ACC112 (cell line): ENCODE data around the gene TNFRSF21.
A peak's percentile ranks its signal among the peaks of the same experiment; 100 is the strongest.

ENCODE experiments used
- H2AFZ ChIP-seq: fragments of 200-600 bp; sonication (generic); one replicate; pipeline ENCODE4 v1.6.0; 2017; ENCODE audit warnings: antibody characterized with exemption, low read length; ENCODE audit not compliant: unreplicated experiment
- H3K27ac ChIP-seq: fragments of 200-600 bp; sonication (generic); 2 replicates; pipeline ENCODE4 v1.5.1; 2014; ENCODE audit warnings: low read depth, mild to moderate bottlenecking, antibody characterized with exemption, low read length, moderate library complexity
- H3K27me3 ChIP-seq: fragments of 200-600 bp; sonication (generic); 2 replicates; pipeline ENCODE4 v1.6.1; 2014; ENCODE audit warnings: mild to moderate bottlenecking, antibody characterized with exemption, low read length, moderate library complexity, mixed read lengths; ENCODE audit not compliant: insufficient read depth
- H3K36me3 ChIP-seq: fragments of 200-600 bp; sonication (generic); 2 replicates; pipeline ENCODE4 v1.6.1; 2016; ENCODE audit warnings: mild to moderate bottlenecking, antibody characterized with exemption, low read length, moderate library complexity, mixed read lengths; ENCODE audit not compliant: insufficient read depth
- H3K4me1 ChIP-seq: fragments of 200-600 bp; sonication (generic); one replicate; pipeline ENCODE4 v1.6.1; 2016; ENCODE audit warnings: low read length, mixed read lengths; ENCODE audit not compliant: insufficient read depth, unreplicated experiment, control insufficient read depth
- H3K4me3 ChIP-seq: fragments of 200-600 bp; sonication (generic); 2 replicates; pipeline ENCODE4 v1.5.1; 2014; ENCODE audit warnings: mild to moderate bottlenecking, low read depth, low read length
- H3K79me2 ChIP-seq: fragments of 200-600 bp; sonication (generic); one replicate; pipeline ENCODE4 v1.6.0; 2016; ENCODE audit warnings: low read length; ENCODE audit not compliant: control insufficient read depth, unreplicated experiment, insufficient read depth

Gene TNFRSF21, protein sequence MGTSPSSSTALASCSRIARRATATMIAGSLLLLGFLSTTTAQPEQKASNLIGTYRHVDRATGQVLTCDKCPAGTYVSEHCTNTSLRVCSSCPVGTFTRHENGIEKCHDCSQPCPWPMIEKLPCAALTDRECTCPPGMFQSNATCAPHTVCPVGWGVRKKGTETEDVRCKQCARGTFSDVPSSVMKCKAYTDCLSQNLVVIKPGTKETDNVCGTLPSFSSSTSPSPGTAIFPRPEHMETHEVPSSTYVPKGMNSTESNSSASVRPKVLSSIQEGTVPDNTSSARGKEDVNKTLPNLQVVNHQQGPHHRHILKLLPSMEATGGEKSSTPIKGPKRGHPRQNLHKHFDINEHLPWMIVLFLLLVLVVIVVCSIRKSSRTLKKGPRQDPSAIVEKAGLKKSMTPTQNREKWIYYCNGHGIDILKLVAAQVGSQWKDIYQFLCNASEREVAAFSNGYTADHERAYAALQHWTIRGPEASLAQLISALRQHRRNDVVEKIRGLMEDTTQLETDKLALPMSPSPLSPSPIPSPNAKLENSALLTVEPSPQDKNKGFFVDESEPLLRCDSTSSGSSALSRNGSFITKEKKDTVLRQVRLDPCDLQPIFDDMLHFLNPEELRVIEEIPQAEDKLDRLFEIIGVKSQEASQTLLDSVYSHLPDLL

DNA sequence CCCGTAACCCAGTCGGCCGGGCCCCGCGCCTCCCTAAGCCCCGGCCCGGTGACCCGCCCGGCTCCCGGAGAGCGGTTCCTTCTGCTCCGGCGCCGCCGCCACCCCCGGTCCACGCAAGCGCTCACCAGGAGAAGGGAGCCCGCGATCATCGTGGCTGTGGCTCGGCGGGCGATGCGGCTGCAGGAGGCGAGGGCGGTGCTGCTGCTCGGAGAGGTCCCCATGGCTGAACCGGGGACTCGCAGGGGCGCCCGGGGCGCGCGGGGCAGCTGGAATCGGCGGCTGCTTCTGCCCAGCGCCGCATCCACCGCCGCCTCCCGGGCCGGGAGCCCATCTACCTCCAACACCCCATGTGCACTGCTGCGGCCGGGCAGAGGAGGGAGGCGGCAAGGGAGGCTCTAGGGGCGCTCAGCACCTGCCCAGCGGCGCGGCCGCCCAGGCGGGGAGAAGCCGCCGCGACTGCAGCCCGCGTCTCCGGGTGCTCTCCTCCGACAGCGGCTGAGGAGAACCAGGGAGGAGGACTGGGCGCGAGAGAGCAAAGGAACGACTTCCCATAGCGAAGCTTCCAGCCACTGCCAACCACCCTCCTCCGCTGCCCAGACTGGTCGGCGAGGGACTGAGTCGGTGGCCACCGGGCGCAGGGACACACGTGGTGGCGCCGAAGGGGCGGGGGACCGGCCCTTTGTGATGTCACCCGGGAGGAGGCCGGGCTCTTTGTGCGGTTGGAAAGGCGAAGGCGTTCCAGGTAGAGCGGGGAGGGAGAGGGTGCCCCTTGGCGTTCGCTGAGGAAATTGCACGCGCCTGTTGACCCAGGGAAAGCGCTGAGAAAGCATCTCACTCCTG is at the start of gene TNFRSF21:
TSS of gene TNFRSF21 (minus strand) at position 615 of the 840 bp plus-strand sequence. CDS start at position 221, 394 bp downstream.
- Histone ChIP-seq H2AFZ (peak within 1 kb of the TSS; percentile 93), H3K4me1 (peaks cover 22% of the 10 kb centered on the region), H3K4me3 (peak within 1 kb of the TSS; percentile 96), H3K27ac (peak within 1 kb of the TSS; percentile 37; the same call in 1 of the 2 replicates), H3K79me2 (peaks cover 41% of the 10 kb centered on the region), H3K36me3 (no peaks in the 10 kb centered on the region), H3K27me3 (no peaks in the 10 kb centered on the region)

DNA sequence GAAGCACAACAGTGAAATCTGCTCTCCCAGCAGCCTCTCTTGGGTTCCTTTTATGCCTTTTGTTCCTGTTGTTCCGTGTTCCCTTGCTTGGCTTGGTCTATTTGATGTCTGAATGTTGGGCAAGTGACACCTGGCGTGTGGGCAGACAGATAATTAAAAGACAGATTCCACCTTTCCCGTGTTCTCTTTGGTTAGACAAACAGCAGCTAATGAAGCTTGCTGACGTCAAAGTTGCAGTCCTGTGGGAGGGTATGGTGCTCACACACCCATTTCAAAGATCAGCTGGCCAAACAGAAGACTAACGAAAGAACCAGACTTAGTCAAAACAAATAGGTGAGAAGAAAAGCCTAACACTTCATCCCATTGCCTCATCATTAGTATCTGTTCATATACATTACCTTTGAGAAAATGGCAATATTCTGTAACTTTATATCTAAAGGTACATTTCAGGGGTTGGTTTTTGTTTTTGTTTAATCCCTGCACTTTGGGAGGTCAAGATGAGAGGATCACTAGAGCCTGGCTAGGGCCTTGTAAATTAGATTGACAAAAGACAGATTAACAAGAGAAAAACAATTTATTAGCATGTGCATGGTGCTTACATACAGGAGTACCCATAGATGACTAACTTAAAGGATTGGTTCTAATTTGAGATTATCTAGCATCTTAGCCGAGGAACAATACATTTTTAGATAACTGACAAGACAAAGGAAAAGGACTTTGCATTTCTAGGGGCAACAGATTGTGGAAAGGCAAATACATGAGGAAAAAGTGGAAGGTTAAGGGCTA is 48.9 kb upstream of the TNFRSF21 start:
- Histone ChIP-seq H3K36me3 (no peaks in the 10 kb centered on the region), H3K27me3 (peaks cover 16% of the 10 kb centered on the region; the same call in 1 of the 2 replicates), H3K27ac (no peak overlapping the region), H3K4me3 (no peak overlapping the region), H2AFZ (no peak overlapping the region), H3K4me1 (no peaks in the 10 kb centered on the region), H3K79me2 (no peaks in the 10 kb centered on the region)

DNA sequence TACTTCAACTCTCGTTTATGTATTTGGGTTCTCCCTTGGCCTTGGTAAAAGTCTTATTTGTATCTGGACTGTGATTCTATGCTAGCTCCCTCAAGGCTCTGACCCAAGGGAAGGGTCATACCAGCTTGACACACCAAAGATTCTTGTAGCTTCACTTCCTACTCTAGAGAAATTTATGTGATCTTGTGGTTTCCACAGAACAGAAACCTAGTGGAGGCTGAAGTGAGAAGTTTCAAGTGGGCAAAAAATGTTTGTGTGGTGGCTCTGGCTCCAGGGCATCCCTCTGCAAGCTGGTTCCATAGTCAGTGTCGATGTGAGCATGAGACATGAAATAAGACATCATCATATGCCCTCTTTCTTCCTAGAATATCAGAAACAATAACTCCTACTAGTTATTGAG is 48.1 kb upstream of the TNFRSF21 start:
- Histone ChIP-seq H3K79me2 (no peaks in the 10 kb centered on the region), H2AFZ (no peak overlapping the region), H3K4me1 (no peaks in the 10 kb centered on the region), H3K4me3 (no peak overlapping the region), H3K27ac (no peak overlapping the region), H3K36me3 (no peaks in the 10 kb centered on the region), H3K27me3 (peaks cover 16% of the 10 kb centered on the region; the same call in 1 of the 2 replicates)

DNA sequence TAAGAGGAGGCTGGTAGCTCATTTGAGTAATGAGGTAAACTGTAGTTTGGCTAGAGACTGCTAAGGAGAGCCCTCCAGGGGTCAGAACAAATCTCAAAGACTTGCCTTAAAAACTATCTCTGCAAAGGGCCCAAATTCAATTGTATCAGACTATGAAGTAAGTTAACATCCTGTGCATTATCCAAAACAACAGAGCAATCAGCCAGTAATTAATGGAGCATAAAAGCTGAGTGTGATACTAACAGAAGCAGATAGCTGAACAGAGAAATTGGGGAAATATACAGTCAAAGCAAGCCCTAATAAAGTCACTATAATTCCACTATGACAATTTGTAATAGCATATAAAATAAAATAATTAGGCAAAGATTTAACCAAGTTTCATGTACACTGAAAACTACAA is 45.8 kb upstream of the TNFRSF21 start:
- H2AFZ ChIP-seq, result no peak overlapping the region

DNA sequence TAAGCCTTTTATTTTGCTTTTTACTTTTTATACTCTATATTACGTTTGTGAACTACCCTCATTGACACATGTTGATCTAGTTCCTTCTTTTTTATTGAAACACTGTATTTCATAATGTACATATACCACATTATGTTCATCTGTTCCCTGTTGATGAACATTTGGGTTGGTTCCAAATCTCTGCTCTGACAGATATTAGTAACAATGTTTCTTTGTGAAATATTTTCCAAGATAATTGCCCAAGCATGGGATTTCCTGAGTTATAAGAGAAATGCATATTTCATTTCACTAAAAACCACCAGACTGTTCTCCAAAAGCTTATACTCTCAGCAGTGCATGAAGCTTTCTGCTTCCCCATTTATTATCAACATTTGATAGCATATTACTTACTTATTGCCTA is 44.2 kb upstream of the TNFRSF21 start:
- H3K4me3 ChIP-seq, result no peak overlapping the region
- H3K36me3 ChIP-seq, result no peaks in the 10 kb centered on the region
- no peaks in the 10 kb centered on the region for H3K79me2 ChIP-seq
- peaks cover 21% of the 10 kb centered on the region for H3K27me3 ChIP-seq
- H3K4me1 ChIP-seq, result no peaks in the 10 kb centered on the region
- H2AFZ ChIP-seq, result no peak overlapping the region
- no peak overlapping the region for H3K27ac ChIP-seq

More for the DNA sequence above, 45.8 kb upstream of the TNFRSF21 start:
- no peaks in the 10 kb centered on the region for H3K79me2 ChIP-seq
- no peak overlapping the region for H3K4me3 ChIP-seq
- peaks cover 20% of the 10 kb centered on the region for H3K27me3 ChIP-seq
- no peaks in the 10 kb centered on the region for H3K36me3 ChIP-seq
- no peaks in the 10 kb centered on the region for H3K4me1 ChIP-seq
- H3K27ac ChIP-seq, result no peak overlapping the region

DNA sequence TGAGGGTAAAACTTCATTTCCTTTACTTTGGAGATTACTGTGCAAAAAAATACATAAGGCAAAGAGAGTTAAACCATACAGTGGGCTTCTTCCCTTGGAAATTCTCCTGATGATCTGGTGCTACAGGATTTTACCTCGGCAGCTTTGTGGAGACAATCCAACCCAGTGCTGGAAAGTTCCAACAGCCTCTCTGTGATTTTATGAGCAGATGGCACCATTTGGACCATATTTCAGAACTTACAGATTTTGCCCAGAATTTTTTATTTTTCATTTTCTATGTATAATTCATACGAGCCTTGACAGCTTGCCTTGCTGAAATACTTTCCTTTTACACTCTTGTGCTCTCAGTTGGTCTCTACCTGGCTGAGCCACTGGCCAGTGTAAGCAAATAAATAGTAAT is 43.3 kb upstream of the TNFRSF21 start:
- no peak overlapping the region for H3K4me3 ChIP-seq
- no peaks in the 10 kb centered on the region for H3K79me2 ChIP-seq
- no peak overlapping the region for H3K27ac ChIP-seq
- peaks cover 13% of the 10 kb centered on the region for H3K27me3 ChIP-seq
- H2AFZ ChIP-seq, result no peak overlapping the region
- H3K4me1 ChIP-seq, result no peaks in the 10 kb centered on the region
- H3K36me3 ChIP-seq, result no peaks in the 10 kb centered on the region

DNA sequence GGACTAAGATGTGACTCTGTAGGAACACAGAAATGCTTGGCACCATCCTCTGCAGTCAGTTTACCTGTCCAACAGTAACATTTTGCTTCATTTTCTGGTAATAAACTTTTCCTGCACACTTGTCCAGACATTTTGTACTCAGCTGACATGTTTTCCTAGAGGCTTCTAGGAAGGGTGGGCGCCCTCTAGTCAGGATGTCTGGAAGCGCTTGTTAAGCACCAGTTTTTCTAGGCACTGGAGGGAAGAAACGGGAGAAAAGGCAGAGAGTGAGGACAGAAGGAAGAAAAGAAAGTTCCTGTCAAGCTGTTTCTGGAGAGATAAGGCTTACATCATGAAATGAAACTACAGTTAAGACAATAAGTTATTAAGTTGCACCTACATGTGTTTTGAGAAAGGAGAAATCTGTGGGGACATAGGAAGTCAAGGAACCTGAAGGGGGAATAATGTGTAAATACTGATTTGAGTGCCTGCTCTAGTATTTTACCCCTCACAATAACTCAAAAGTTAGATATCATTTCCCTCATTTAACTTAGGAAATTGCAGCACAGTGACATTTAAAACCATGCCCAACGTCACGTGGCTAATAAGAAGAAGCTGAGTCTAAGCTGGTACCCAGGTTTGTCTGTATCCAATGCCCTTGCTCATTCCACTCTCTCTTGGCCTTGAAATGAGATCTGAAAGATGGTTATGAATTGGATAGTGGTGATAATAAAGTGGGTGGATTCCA is 42.7 kb upstream of the TNFRSF21 start:
- H2AFZ ChIP-seq, result no peak overlapping the region

DNA sequence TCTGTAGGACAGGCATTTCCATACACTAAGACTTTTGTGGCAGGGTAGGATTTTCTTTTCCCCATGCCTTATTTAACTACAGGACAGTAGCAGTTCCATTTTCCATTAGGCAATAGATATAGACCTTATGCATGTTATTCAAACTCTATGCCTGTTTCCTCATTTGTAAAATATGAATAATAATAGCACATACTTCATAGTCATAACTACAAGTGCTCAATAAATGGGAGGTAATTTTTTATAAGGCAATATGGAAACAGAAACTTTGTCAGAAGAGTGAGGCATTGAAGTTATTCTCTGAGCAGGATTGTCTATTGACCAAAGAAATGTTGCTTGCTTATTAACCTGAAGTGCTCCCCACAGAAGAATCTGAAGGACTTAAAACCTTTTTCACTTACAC is 41.9 kb upstream of the TNFRSF21 start:
- Histone ChIP-seq H2AFZ (no peak overlapping the region), H3K4me3 (no peak overlapping the region), H3K27me3 (peaks cover 15% of the 10 kb centered on the region; the same call in 1 of the 2 replicates), H3K27ac (no peak overlapping the region), H3K79me2 (no peaks in the 10 kb centered on the region), H3K36me3 (no peaks in the 10 kb centered on the region), H3K4me1 (no peaks in the 10 kb centered on the region)

More for the DNA sequence above, 42.7 kb upstream of the TNFRSF21 start:
- no peaks in the 10 kb centered on the region for H3K4me1 ChIP-seq
- no peak overlapping the region for H3K27ac ChIP-seq
- H3K36me3 ChIP-seq, result no peaks in the 10 kb centered on the region
- no peak overlapping the region for H3K4me3 ChIP-seq
- peaks cover 13% of the 10 kb centered on the region for H3K27me3 ChIP-seq
- H3K79me2 ChIP-seq, result no peaks in the 10 kb centered on the region

DNA sequence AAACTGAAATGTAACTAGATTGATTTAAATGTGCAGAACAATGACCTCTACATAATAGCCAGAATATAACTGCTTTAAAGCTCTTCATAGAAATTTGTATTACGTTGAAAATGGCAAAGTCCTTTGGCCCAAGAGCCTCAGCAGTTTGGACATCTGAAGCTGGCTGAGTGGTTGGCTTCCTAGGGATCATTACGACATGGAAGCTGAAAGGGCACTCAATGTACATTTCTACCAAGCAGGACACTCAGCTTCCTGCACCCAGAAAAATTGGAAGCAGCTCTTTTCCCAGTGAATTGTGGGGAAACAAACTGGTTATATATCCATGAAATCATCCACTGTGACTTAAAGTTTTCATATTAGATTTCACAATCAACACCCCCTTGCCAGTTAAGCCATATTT is 40.2 kb upstream of the TNFRSF21 start:
- no peaks in the 10 kb centered on the region for H3K36me3 ChIP-seq
- H2AFZ ChIP-seq, result no peak overlapping the region
- peaks cover 27% of the 10 kb centered on the region for H3K27me3 ChIP-seq
- H3K4me3 ChIP-seq, result no peak overlapping the region
- no peak overlapping the region for H3K27ac ChIP-seq
- no peaks in the 10 kb centered on the region for H3K79me2 ChIP-seq
- no peaks in the 10 kb centered on the region for H3K4me1 ChIP-seq
